Measurements from ENCODE around the gene SAMD14. TPM values are rescaled to one million over a fixed set of nuclear protein-coding genes. Genes with fewer than 3 reads are reported as not detected.

Gene SAMD14
- total and polyA plus RNA-seq, 10 of the 15 experiments (the other 5 are each of a cell fraction or from before 2014, with no cell fraction given): 0.06 to 1.7 (median 0.25) TPM; not detected in 3

- no peak for TF ChIP-seq ZNF622 (IDR thresholded peaks at IDR 0.05)
Observed at GRCh38 chr17:50075446-50076032, 54.4 kb downstream of the SAMD14 start (continued).

GRCh38 chr17:50074227-50074626 lies 55.7 kb downstream of the SAMD14 start:
- no peaks in the 10 kb centered on the region; the same call in 2 of the 3 replicates for H3K9me3 ChIP-seq (replicated peaks; ENCODE audit: control insufficient read depth, insufficient read depth, low read length)
- DNase-seq (ENCODE audit: low read depth, low spot score): no peak
- SMC1A ChIA-PET (ENCODE audit: uncharacterized antibody, unreplicated experiment): no interaction called here
- H3K79me2 ChIP-seq (ENCODE audit: control insufficient read depth, insufficient read depth, low read length): no peaks in the 10 kb centered on the region
- intact Hi-C loops (cut with micrococcal nuclease; ENCODE audit: unreplicated experiment): no loop called here
- 84% methylated on average over 6 of the region's 6 CpGs for WGBS (ENCODE audit: insufficient coverage, insufficient replicate concordance, low lambda C conversion rate, missing lambda C conversion rate)
- in situ Hi-C loops (cut with MboI): no loop called here
- no peak overlapping the region for H3K4me3 ChIP-seq
- TF ChIP-seq TCF12 (IDR thresholded peaks at IDR 0.05; ENCODE audit: low read depth, low read length): no peak
- no peak for TF ChIP-seq ZBTB11 (CRISPR knock-in tag; IDR thresholded peaks at IDR 0.05)
- no peak for TF ChIP-seq MAX (IDR thresholded peaks at IDR 0.05; ENCODE audit: low read depth, low read length)
- no peak for TF ChIP-seq HDGF (IDR thresholded peaks at IDR 0.05)
- no peak for TF ChIP-seq BHLHE40 (IDR thresholded peaks at IDR 0.05; ENCODE audit: borderline replicate concordance in 1 of 2, low read depth in 2 of 2, low read length in 1 of 2)
- no peak for TF ChIP-seq IKZF1 (conservative IDR thresholded peaks at IDR 0.05)
- no peak for TF ChIP-seq USF2 (IDR thresholded peaks at IDR 0.05; ENCODE audit: borderline replicate concordance, low read depth, low read length)
- TF ChIP-seq ZBTB40 (IDR thresholded peaks at IDR 0.05; ENCODE audit: borderline replicate concordance): no peak
- no peak for TF ChIP-seq PBX3 (IDR thresholded peaks at IDR 0.05; ENCODE audit: insufficient replicate concordance, low read depth, low read length)
- no peak for TF ChIP-seq JUND (IDR thresholded peaks at IDR 0.05; ENCODE audit: low read depth, low read length)
- H3K4me2 ChIP-seq (ENCODE audit: control insufficient read depth, insufficient read depth): no peak overlapping the region
- CTCF ChIA-PET: interaction anchor here (0.8 to 2.0 kb wide), 3 partner anchors 13 to 18 kb away, joined by 4 to 8 read pairs (median 5); no protein-coding TSS in a partner anchor
- no peak for ATAC-seq
- H3K4me1 ChIP-seq (ENCODE audit: control insufficient read depth, insufficient read depth, low read length): no peaks in the 10 kb centered on the region
- no peak overlapping the region for H2AFZ ChIP-seq (ENCODE audit: control insufficient read depth, low read depth, low read length)
- BruUV-seq (replicated peaks): no TSS peak
- H3K36me3 ChIP-seq (ENCODE audit: control insufficient read depth in 2 of 2, insufficient read depth in 2 of 2, low read length in 1 of 2): peaks cover 0 to 4% of the 10 kb centered on the region in 2 experiments; a peak in 2 of 4 replicates
- RAD21 ChIA-PET (ENCODE audit: unreplicated experiment): no interaction called here
- H3K9ac ChIP-seq (ENCODE audit: control insufficient read depth, insufficient read depth, low read length): no peak overlapping the region
- no peaks in the 10 kb centered on the region for H4K20me1 ChIP-seq (ENCODE audit: control insufficient read depth, insufficient read depth)
- no peak overlapping the region for H3K27ac ChIP-seq (ENCODE audit: control insufficient read depth, insufficient read depth)
- no peaks in the 10 kb centered on the region for H3K27me3 ChIP-seq (replicated peaks in 1 of 2; ENCODE audit: control insufficient read depth in 2 of 2, insufficient read depth in 2 of 2, low read length in 1 of 2)
- POLR2A ChIA-PET: no interaction called here
- FAIRE-seq: no peak

Data from GM12878 (cell line).